HepG2 (cell line): ENCODE results near the gene ERLEC1. TPM values are rescaled to one million over a fixed set of nuclear protein-coding genes. Genes with fewer than 3 reads are reported as not detected.

Experiments used
- ATAC-seq: fragments of 200-7000 bp; cut with Tn5 transposase; 3 replicates; pipeline ENCODE4 v1.9.1; 2020; ENCODE audit warnings: mild to moderate bottlenecking, moderate library complexity
- BruUV-seq: library from RNA; stranded (reverse); fragments of 400-500 nt; replicated peaks from 2 replicates; lab custom pipeline; 2021; lab: Mats Ljungman, UMichigan
- CTCF ChIA-PET: fragments of 300-600 bp; formaldehyde crosslinking; extraction: SDS; loops from one replicate; lab custom pipeline; 2021; ENCODE audit warnings: low total read pairs, inconsistent platforms, low intra/inter-chr PET ratio; lab: Yijun Ruan, JAX
- POLR2A ChIA-PET: fragments of 350-600 bp; sonication (Branson Sonifier 250); formaldehyde crosslinking; loops from one replicate; lab custom pipeline; 2020; ENCODE audit warnings: antibody characterized with exemption, inconsistent platforms; lab: Yijun Ruan, JAX
- DNase-seq: peaks from one replicate; pipeline ENCODE4 v3.0.0-alpha.2; 2015; ENCODE audit warnings: low spot score
- FAIRE-seq: peaks from 3 replicates; lab custom pipeline; 2011; peaks lifted over from hg19 to GRCh38; lab: Jason Lieb, UNC
- H2AFZ ChIP-seq: one replicate; pipeline ENCODE4 v1.6.1; 2011; ENCODE audit warnings: low read length, inconsistent platforms
- H3K27ac ChIP-seq: fragments of 300-600 bp; 3 replicates; pipeline ENCODE4 v1.8.0; 2011; ENCODE audit warnings: mixed run types, mild to moderate bottlenecking, mixed read lengths, low read length, inconsistent platforms; ENCODE audit not compliant: insufficient read depth; ENCODE audit errors: extremely low read length
- H3K27me3 ChIP-seq, 2 experiments: fragments of 200-600 bp in 1 of 2; 2 replicates in 1 of 2; 3 replicates in 1 of 2; pipeline versions ENCODE4 v1.6.0 to v1.8.0; 2011; ENCODE audit warnings: low read length in 2 of 2, mild to moderate bottlenecking in 2 of 2, moderate library complexity in 2 of 2, inconsistent platforms in 1 of 2; ENCODE audit not compliant: insufficient read depth in 2 of 2, control insufficient read depth in 1 of 2
- H3K36me3 ChIP-seq, 2 experiments: fragments of 200-600 bp in 1 of 2; replicated peaks in 1 of 2; 2 replicates in 1 of 2; 3 replicates in 1 of 2; pipeline versions ENCODE4 v1.5.1 to v1.8.0; 2011; ENCODE audit warnings: low read length in 2 of 2, inconsistent platforms in 1 of 2; ENCODE audit not compliant: insufficient read depth in 2 of 2, control insufficient read depth in 1 of 2
- H3K4me1 ChIP-seq: 2 replicates; pipeline ENCODE4 v1.5.1; 2012; ENCODE audit warnings: low read length, inconsistent platforms; ENCODE audit not compliant: insufficient read depth
- H3K4me2 ChIP-seq: 2 replicates; pipeline ENCODE4 v1.6.0; 2011; ENCODE audit warnings: low read depth, low read length, inconsistent platforms
- H3K4me3 ChIP-seq, 3 experiments: fragments of 200-600 bp in 1 of 3; sonication (generic), shearing (Covaris generic) in 1 of 3; replicated peaks in 1 of 3; 2 replicates each; pipeline ENCODE4 v1.5.1; 2011 to 2016; ENCODE audit warnings: low read length in 3 of 3, inconsistent platforms in 2 of 3, low read depth in 2 of 3, mild to moderate bottlenecking in 2 of 3, control low read depth in 1 of 3, mixed read lengths in 1 of 3; ENCODE audit not compliant: insufficient read depth in 1 of 3
- H3K79me2 ChIP-seq: one replicate; pipeline ENCODE4 v1.6.1; 2011; ENCODE audit warnings: low read length, inconsistent platforms; ENCODE audit not compliant: insufficient read depth
- H3K9ac ChIP-seq: 2 replicates; pipeline ENCODE4 v1.6.0; 2011; ENCODE audit warnings: mild to moderate bottlenecking, low read depth, low read length, inconsistent platforms; ENCODE audit not compliant: insufficient read depth
- H3K9me3 ChIP-seq: 2 replicates; pipeline ENCODE4 v1.5.1; 2012; ENCODE audit warnings: mild to moderate bottlenecking, low read length
- H4K20me1 ChIP-seq: 2 replicates; pipeline ENCODE4 v1.6.0; 2011; ENCODE audit warnings: inconsistent platforms, mild to moderate bottlenecking, low read length, moderate library complexity; ENCODE audit not compliant: insufficient read depth
- DNMT1 ChIP-seq: sonication (generic); formaldehyde crosslinking; IDR thresholded peaks from 2 replicates; pipeline ENCODE4 v1.5.1; 2020; ENCODE audit warnings: mild to moderate bottlenecking, missing genetic modification reagents
- JARID2 ChIP-seq: sonication (generic); formaldehyde crosslinking; IDR thresholded peaks from 2 replicates; pipeline ENCODE4 v1.8.1; 2023; ENCODE audit warnings: missing genetic modification reagents, inconsistent platforms; ENCODE audit not compliant: insufficient replicate concordance
- MAFK ChIP-seq, 2 experiments: IDR thresholded peaks in 1 of 2; conservative IDR thresholded peaks in 1 of 2; 2 replicates each; pipeline ENCODE4 v1.6.1; 2011; ENCODE audit warnings: improper control_type of control experiment in 2 of 2, low read length in 2 of 2
- MBD4 ChIP-seq: IDR thresholded peaks from 2 replicates; pipeline ENCODE4 v1.6.1; 2012; ENCODE audit warnings: low read length, inconsistent platforms, borderline replicate concordance
- NFE2 ChIP-seq: sonication (generic); formaldehyde crosslinking; IDR thresholded peaks from 2 replicates; pipeline ENCODE4 v1.4.0; 2020; ENCODE audit warnings: missing genetic modification reagents
- NFE2L2 ChIP-seq: fragments of 150-350 bp; IDR thresholded peaks from 2 replicates; pipeline ENCODE4 v1.6.1; 2014; ENCODE audit warnings: low read length
- PHF20 ChIP-seq: sonication (generic); formaldehyde crosslinking; IDR thresholded peaks from 2 replicates; pipeline ENCODE4 v1.5.0; 2020; ENCODE audit warnings: mild to moderate bottlenecking, missing genetic modification reagents
- U2AF2 ChIP-seq: fragments of 200-400 bp; formaldehyde crosslinking; IDR thresholded peaks from 2 replicates; pipeline ENCODE4 v1.6.1; 2017; ENCODE audit warnings: low read depth, mild to moderate bottlenecking, low read length
- WIZ ChIP-seq: sonication (generic); formaldehyde crosslinking; IDR thresholded peaks from 2 replicates; pipeline ENCODE4 v1.5.1; 2020; ENCODE audit warnings: mild to moderate bottlenecking, missing genetic modification reagents
- ZNF251 ChIP-seq: sonication (generic); formaldehyde crosslinking; IDR thresholded peaks from 2 replicates; pipeline ENCODE4 v1.9.0; 2021; ENCODE audit warnings: mild to moderate bottlenecking, missing genetic modification reagents
- ZNF710 ChIP-seq: sonication (generic); formaldehyde crosslinking; IDR thresholded peaks from 2 replicates; pipeline ENCODE4 v1.5.0; 2020; ENCODE audit warnings: mild to moderate bottlenecking, missing genetic modification reagents, borderline replicate concordance
- ZSCAN25 ChIP-seq: sonication (generic); formaldehyde crosslinking; IDR thresholded peaks from 2 replicates; pipeline ENCODE4 v1.8.0; 2022; ENCODE audit warnings: mild to moderate bottlenecking, missing genetic modification reagents
- WGBS: methylation state at CpG from one replicate; pipeline ENCODE4 v1.1.6; 2017; ENCODE audit warnings: low lambda C conversion rate; 5-methylcytosine and 5-hydroxymethylcytosine counted together
- in situ Hi-C: cut with HindIII; loops from 2 replicates; pipeline ENCODE4 v1.10.0; 2017; ENCODE audit warnings: low pct_unique_long_range_greater_than_20kb; ENCODE audit not compliant: extremely low pct_ligation_motif_present
- intact Hi-C: fragments of 100-400 bp; cut with micrococcal nuclease; formaldehyde crosslinking; loops from one replicate; pipeline ENCODE4 v1.10.0; 2022; ENCODE audit not compliant: unreplicated experiment
- polyA plus RNA-seq, 8 experiments: library from polyadenylated mRNA; depleted of rRNA in 3 of 8; stranded (reverse) in 7 of 8; unstranded in 1 of 8; fragments of >200 nt; fragmentation: Illumina TruSeq in 4 of 8; extraction: Trizol in 4 of 8; gene quantifications; 2 replicates each; pipeline versions ENCODE4 v1.2.1 to v1.2.3, GENCODE V29; 2011 to 2016; ENCODE audit warnings: low read depth in 4 of 8, missing spikeins in 1 of 8, mixed read lengths in 1 of 8; ENCODE audit not compliant: insufficient read depth in 1 of 8
- total RNA-seq, 5 experiments: library from RNA; depleted of rRNA; stranded (reverse); fragments of >200 nt; fragmentation: Illumina TruSeq; extraction: Trizol; gene quantifications; 2 replicates each; pipeline ENCODE4 v1.2.3, GENCODE V29; 2016; ENCODE audit warnings: low read depth in 1 of 5
- TF ChIP-seq, protein P1 (sequence below): sonication (generic); formaldehyde crosslinking; IDR thresholded peaks from 2 replicates; pipeline ENCODE4 v1.4.0; 2020; ENCODE audit warnings: missing genetic modification reagents
- TF ChIP-seq, protein P2 (sequence below): sonication (generic); formaldehyde crosslinking; conservative IDR thresholded peaks from 2 replicates; pipeline ENCODE4 v1.4.0; 2020; ENCODE audit warnings: missing genetic modification reagents

Gene ERLEC1
- total and polyA plus RNA-seq, 2 of the 13 experiments (the other 11 are each of a cell fraction or from before 2014, with no cell fraction given) = 87.3 to 88.4 TPM

GRCh38 chr2:53770264-53770663 lies 16.6 kb upstream of the ERLEC1 start:
- Histone ChIP-seq H3K27me3 (no peaks in the 10 kb centered on the region; a peak in 1 of 5 replicates), H3K9ac (no peak overlapping the region), H3K79me2 (peaks cover 58% of the 10 kb centered on the region), H3K27ac (no peak overlapping the region), H3K4me2 (no peak overlapping the region), H3K4me1 (peaks cover 36% of the 10 kb centered on the region), H4K20me1 (no peaks in the 10 kb centered on the region; the same call in none of the 2 replicates), H3K9me3 (no peaks in the 10 kb centered on the region), H3K4me3 (no peak overlapping the region), H2AFZ (no peak overlapping the region), H3K36me3 (peaks cover 0 to 8% of the 10 kb centered on the region in 2 experiments; a peak in 3 of 5 replicates)
- TF ChIP-seq NFE2L2 = peak; percentile 72; the same call in 1 of the 2 replicates
- TF ChIP-seq WIZ = no peak
- TF ChIP-seq MAFK (conservative IDR thresholded peaks at IDR 0.05 in 1 of 2, IDR thresholded peaks at IDR 0.05 in 1 of 2; ENCODE audit: low read length in 2 of 2) = peak in 1 of 2 experiments; percentile 3; a peak in 1 of 4 replicates
- peak; percentile 30; the same call in 1 of the 2 replicates for TF ChIP-seq NFE2 (CRISPR knock-in tag)
- in situ Hi-C loops (no loop called here), intact Hi-C loops (no loop called here)
- CTCF ChIA-PET = no interaction called here
- no peak for DNase-seq
- no TSS peak for BruUV-seq
- POLR2A ChIA-PET = interaction anchor here (7.0 kb wide), 1 partner anchor 16 kb away, joined by 53 read pairs; the partner anchor contains the start of genes ASB3 and ERLEC1
- FAIRE-seq = no peak
- no peak for ATAC-seq
- WGBS = 78% methylated on average over 4 of the region's 4 CpGs

GRCh38 chr2:53777134-53777533 lies 9.7 kb upstream of the ERLEC1 start:
- Histone ChIP-seq H3K79me2 (peaks cover 76% of the 10 kb centered on the region), H3K9me3 (no peaks in the 10 kb centered on the region), H4K20me1 (no peaks in the 10 kb centered on the region; the same call in 1 of the 2 replicates), H3K4me1 (0 out of 2 replicates have a peak, but pooled peaks cover 5% of the 10 kb centered on the region), H2AFZ (no peak overlapping the region), H3K36me3 (peaks cover 8 to 34% of the 10 kb centered on the region in 2 experiments; a peak in 4 of 5 replicates), H3K4me3 (no peak overlapping the region), H3K27me3 (no peaks in the 10 kb centered on the region), H3K9ac (no peak overlapping the region), H3K4me2 (no peak overlapping the region), H3K27ac (no peak overlapping the region)
- DNase-seq (no peak), FAIRE-seq (no peak), ATAC-seq (no peak)
- POLR2A ChIA-PET = interaction anchor here (2.4 kb wide), 1 partner anchor 9 kb away, joined by 6 read pairs; the partner anchor contains the start of genes ASB3 and ERLEC1
- CTCF ChIA-PET = no interaction called here
- intact Hi-C loops = no loop called here
- in situ Hi-C loops = no loop called here
- WGBS = 96% methylated on average over 1 of the region's 1 CpG
- BruUV-seq = no TSS peak
- TF ChIP-seq DNMT1 (CRISPR knock-in tag) = no peak
- TF ChIP-seq PHF20 (CRISPR knock-in tag) = no peak
- no peak for TF ChIP-seq JARID2 (CRISPR knock-in tag)
- no peak for TF ChIP-seq MBD4
- no peak for TF ChIP-seq U2AF2
- TF ChIP-seq ZNF251 (CRISPR knock-in tag) = no peak
- TF ChIP-seq, protein P1, sequence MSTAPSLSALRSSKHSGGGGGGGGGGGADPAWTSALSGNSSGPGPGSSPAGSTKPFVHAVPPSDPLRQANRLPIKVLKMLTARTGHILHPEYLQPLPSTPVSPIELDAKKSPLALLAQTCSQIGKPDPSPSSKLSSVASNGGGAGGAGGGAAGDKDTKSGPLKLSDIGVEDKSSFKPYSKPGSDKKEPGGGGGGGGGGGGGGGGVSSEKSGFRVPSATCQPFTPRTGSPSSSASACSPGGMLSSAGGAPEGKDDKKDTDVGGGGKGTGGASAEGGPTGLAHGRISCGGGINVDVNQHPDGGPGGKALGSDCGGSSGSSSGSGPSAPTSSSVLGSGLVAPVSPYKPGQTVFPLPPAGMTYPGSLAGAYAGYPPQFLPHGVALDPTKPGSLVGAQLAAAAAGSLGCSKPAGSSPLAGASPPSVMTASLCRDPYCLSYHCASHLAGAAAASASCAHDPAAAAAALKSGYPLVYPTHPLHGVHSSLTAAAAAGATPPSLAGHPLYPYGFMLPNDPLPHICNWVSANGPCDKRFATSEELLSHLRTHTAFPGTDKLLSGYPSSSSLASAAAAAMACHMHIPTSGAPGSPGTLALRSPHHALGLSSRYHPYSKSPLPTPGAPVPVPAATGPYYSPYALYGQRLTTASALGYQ (CRISPR knock-in tag) = no peak
- TF ChIP-seq, protein P2, sequence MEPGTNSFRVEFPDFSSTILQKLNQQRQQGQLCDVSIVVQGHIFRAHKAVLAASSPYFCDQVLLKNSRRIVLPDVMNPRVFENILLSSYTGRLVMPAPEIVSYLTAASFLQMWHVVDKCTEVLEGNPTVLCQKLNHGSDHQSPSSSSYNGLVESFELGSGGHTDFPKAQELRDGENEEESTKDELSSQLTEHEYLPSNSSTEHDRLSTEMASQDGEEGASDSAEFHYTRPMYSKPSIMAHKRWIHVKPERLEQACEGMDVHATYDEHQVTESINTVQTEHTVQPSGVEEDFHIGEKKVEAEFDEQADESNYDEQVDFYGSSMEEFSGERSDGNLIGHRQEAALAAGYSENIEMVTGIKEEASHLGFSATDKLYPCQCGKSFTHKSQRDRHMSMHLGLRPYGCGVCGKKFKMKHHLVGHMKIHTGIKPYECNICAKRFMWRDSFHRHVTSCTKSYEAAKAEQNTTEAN (CRISPR knock-in tag) = no peak
- no peak for TF ChIP-seq ZNF710 (CRISPR knock-in tag)
- TF ChIP-seq ZSCAN25 (CRISPR knock-in tag) = no peak
